Esophagus muscularis mucosa (tissue), 3 donors: ENCODE data around the gene CD180.

Experiments
- CTCF ChIP-seq, 3 experiments: fragments of 200-600 bp in 2 of 3; fragments of 450-650 bp in 1 of 3; sonication (generic) in 2 of 3; IDR thresholded peaks; one replicate each; pipeline ENCODE4 v1.5.1; 2017 to 2019; ENCODE audit warnings: antibody characterized with exemption in 3 of 3, mild to moderate bottlenecking in 2 of 3, moderate library complexity in 1 of 3
- POLR2A ChIP-seq: fragments of 450-650 bp; IDR thresholded peaks from one replicate; pipeline ENCODE4 v1.6.1; 2017; ENCODE audit warnings: antibody characterized with exemption, moderate library complexity, mild to moderate bottlenecking, low read depth
- POLR2AphosphoS5 ChIP-seq, 2 donors: sonication (generic); formaldehyde crosslinking; IDR thresholded peaks; one replicate each; pipeline ENCODE4 v1.6.1; 2017; ENCODE audit warnings: antibody characterized with exemption in 2 of 2

DNA sequence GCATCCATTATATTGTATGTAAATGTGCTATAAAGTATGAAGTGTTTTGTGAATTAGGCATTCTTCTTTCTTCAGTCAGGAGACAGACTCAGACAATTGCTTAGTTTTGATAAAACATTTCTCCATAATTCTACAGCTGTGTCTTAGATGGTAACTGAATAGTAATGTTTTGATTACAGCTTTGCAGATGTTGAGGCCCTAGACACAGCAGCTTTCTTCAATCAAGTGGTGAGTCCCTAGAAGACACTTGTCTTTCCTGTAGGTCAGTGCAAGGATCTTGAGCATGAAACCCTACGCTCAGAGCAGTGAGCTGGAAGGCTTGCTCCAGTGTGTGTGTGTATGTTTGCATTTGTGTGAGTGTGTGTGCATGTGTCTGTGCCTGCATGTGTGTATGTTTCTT is 46.8 kb upstream of the CD180 start:
- TF ChIP-seq CTCF (IDR thresholded peaks at IDR 0.05) (no peak), POLR2A (no peak), POLR2AphosphoS5 (IDR thresholded peaks at IDR 0.05) (no peak)
